NCI-H460 (cell line): ENCODE measurements around the gene SNIP1. TPM values are rescaled to one million over a fixed set of nuclear protein-coding genes. Genes with fewer than 3 reads are reported as not detected.
A peak's percentile ranks its signal among the peaks of the same experiment; 100 is the strongest.
"Not testable (repeated sequence)": the region's sequence is repeated elsewhere in the genome, so short reads cannot be mapped to it uniquely, and the experiment has no call there.

Experiments
- DNase-seq: peaks from one replicate; pipeline ENCODE4 v3.0.0-alpha.2; 2016; ENCODE audit warnings: low read depth; ENCODE audit errors: extremely low read depth
- polyA plus RNA-seq: library from polyadenylated mRNA; depleted of rRNA; stranded (reverse); fragments of >200 nt; gene quantifications from 2 replicates; pipeline ENCODE4 v1.2.3, GENCODE V29; 2014; cell fraction: nucleus; rRNA removed
- total RNA-seq: library from RNA; depleted of rRNA; stranded (reverse); fragments of >200 nt; shearing (Covaris generic); gene quantifications from 2 replicates; pipeline ENCODE4 v1.2.3, GENCODE V29; 2014; rRNA removed

SNIP1 gene, protein sequence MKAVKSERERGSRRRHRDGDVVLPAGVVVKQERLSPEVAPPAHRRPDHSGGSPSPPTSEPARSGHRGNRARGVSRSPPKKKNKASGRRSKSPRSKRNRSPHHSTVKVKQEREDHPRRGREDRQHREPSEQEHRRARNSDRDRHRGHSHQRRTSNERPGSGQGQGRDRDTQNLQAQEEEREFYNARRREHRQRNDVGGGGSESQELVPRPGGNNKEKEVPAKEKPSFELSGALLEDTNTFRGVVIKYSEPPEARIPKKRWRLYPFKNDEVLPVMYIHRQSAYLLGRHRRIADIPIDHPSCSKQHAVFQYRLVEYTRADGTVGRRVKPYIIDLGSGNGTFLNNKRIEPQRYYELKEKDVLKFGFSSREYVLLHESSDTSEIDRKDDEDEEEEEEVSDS
- total RNA-seq = 8.6 and 9.1 TPM in 2 replicates
- polyA plus RNA-seq = 4.1 and 6.5 TPM in 2 replicates

DNA sequence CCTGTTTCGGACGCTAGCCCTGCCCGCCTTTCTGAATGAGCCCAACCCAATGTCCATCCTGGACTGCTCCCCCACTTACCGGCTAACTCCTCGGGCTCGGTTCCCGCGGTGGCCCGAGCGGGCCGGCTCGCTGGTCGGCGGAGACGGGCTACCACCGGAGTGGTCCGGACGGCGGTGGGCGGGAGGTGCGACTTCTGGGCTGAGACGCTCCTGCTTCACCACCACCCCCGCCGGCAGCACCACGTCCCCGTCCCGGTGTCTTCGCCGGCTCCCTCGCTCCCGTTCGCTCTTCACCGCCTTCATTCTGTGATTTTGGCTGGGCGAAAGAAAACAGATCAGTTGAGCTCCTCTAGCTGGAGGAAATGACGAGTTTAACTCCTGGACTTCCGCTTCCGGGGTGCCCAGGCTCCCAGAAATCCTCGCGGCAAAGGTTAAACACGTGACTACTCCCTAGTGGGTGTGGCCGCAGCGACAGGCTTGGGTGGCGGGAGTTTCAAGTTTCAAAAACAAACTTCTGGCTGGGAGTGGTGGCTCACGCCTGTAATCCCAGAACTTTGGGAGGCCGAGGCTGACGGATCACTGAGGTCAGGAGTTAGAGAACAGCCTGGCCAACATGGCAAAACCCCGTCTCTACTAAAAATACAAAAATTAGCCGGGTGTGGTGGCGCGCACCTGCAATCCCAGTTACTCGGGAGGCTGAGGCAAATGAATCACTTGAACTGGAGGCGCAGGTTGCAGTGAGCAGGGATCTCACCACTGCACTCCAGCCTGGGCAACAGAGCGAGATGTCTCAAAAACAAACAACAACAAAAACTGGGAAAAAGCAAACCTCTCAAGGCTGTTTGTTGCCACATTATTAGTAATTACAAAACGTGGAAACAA lies at the start of gene SNIP1:
TSS of gene SNIP1 (minus strand) at position 367 of the 882 bp plus-strand sequence. CDS start at position 303, 64 bp downstream.
- peak; percentile 88 for DNase-seq

DNA sequence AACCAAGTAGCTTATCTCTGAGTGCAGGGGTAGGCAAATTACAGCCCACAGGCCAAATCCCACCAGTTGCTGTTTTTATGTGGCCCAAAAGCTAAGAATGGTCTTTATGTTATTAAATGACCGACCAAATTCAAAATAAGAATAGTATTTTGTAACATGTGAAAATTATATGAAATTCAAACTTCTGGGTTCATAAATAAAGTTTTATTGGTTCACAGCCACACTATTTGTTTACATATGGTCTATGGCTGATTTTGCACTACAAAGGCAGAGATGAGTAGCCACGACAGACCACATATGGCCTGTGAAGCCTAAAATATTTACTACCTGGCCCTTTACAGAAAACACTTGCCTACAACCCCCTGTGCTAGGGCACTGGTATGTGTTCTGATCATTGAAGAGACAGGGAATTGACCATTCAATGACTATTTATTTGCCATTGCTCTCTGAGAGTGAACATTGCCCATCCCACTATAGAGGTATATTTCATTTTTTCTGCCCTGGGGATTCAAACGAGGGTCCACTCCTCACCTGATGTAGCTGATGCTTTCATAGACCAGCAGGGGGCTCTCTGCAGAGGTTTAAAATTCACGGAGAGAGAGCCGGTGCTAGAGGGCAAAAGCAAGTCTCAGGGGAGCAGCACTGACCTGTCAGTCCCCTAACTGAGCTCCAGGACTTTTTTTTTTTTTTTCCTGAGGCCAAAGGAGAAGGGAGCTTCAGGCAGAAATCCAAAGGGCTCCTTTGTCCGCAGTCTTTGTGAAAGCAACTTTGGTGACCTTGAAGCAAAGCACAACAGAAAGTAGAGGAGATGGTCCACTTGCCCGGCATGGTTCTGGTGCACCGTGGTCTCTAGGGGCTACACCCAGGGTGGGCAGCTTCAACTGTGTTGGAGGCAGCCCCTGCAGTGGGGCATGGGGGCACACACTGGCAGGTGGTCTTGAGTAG lies 48.9 kb upstream of the SNIP1 start:
- DNase-seq = peak; percentile 44

DNA sequence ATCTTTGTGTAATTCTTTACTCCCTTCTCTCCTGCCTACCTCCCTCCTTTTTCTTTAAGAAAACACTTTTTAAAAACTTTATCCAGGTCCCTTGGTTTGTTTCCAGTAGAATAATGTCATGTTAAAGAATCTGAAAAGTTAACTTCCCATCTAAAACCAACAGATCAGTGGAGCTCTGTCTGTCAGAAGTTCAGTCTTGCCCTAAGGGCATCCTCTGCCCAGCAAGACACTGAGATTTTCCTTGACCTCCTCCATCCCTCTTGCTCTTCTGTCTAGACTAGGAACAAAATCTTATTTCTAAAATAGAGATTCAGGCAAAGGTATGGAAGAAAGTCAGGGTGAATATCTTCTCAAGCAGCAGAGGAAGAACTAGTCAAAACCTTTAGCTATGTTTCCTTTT lies 47.3 kb upstream of the SNIP1 start:
- no peak for DNase-seq

DNA sequence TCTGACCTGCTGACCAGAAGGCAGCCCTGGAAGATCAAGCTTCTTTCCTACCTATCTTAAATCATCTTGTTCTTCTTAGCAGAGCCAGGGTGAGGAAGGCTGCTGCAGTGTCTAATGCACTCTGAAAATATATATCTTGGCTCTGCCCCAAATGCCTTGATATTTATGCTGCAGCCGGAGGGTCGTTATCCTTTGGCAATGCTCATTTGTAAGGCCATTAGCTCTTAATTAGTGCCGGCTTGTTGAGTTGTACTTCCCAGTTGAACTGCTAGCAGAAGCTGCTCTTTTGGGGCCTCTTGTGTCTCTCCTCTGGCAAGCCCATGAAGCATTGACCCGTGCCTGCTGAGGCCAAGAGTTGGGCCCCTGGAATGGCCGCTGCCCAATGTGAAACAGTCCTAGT lies 45.8 kb upstream of the SNIP1 start:
- DNase-seq = no peak

DNA sequence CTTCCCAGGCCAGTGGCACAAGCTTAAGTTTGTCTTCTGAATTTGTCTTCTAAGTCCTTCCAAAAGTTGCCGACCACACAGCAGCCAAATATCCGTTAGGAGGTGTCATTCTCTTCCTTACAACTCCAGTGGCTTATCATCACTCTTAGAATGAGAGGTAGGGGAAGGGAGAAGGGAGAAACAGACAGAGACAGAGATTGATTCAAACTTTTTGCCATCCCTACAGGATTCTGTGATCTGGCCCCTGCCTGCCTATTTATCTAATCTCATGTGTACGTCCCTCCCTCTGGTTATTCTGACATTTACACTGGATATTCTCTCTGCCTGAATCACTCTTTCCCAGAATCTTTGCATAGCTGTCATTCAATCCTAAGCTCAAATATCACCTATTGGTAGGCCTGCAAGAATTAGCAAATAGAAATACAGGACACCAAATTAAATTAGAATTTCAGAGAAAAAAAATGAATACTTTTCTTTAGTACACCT lies 42.1 kb upstream of the SNIP1 start:
- DNase-seq = no peak

DNA sequence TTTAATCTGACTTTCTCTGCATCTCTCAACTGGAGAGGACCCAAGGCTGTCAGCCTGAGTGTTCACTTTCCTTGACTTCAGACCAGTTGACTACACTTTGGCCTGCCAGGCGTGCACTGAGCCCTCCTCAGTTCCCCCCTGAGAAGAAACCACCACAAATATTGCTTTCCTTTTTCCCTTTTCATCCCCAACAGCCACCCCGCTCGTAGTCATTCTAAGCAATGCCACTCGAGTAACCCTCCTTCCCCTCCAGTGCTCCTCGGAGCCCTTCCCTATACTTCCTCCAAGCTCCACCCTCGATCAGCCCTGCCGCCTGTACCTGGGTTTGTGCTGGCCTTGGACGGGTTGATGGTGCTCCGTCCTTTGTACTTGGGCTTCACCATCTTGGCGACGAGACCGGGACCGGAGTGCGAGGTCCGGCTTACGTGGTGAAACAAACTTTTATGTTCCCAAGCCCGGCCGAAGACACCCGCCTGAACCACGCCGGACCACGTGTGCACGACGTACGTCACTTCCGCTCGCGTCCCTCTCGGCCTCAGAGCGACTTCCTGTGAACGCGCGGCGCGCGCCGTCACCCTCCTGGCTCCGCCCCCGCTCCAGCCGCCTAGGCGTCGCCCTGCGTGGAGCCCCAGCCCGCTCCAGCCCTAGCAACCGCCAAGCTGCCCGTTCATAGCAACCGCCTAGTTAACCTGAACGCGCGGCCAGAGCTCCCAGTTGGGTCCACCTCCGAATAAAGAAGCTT lies 41.5 kb upstream of the SNIP1 start, which contains the start of gene GNL2:
TSS of gene GNL2 (minus strand) at position 498 of the 742 bp plus-strand sequence. CDS start at position 383, 115 bp downstream.
- peak; percentile 88 for DNase-seq

DNA sequence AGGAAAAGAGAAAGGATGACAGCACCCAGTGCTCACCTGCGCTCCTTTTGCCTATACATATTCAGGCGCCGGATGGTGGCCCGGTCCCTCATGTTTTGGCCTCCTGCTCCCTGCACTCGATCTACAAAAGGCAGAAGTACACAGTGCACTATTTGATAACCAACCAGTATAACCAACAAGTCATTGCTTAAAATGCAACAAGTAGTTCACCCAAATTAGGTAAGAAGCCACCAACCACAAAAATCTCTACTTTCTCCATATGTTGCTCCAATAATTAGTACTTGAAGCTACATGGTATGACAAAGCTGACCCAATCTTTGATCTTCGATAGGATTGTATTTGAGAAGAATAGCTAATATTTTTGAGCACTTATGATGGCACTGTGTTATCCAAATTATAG lies 39.6 kb upstream of the SNIP1 start:
- no peak for DNase-seq

DNA sequence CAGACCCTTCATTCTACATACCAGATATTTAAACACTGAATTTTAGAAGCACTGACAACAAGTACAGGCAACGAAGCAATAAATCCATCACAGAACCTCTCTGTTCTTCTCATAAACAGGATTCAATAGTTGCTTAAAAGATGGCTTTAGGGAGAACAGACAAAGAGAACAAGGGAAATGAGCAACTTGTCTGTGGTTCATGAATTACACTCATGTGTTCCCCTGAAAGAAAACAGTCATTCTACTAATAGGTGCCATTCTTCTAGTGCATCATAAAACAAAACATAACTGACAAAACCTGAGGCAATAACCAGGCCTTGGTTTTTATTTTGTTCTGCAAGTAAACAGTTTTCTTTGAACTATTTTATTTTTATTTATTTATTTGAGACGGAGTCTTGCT lies 34.8 kb upstream of the SNIP1 start:
- DNase-seq = no peak

DNA sequence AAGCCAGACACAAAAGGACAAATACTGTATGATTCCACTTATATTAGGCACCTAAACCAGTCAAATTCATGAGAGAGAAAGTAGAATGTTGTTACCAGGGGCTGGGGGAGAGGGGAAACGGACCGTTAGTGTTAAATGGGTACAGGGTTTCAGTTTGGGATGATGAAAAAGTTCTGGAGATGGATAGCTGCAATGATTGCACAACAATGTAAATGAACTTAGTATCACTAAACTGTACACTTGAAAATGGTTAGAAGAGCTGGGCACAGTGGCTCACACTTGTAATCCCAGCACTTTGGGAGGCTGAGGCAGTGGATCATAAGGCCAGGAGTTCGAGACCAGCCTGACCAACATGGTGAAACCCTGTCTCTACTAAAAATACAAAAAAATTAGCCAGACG lies 30.5 kb upstream of the SNIP1 start:
- not testable (repeated sequence) for DNase-seq

DNA sequence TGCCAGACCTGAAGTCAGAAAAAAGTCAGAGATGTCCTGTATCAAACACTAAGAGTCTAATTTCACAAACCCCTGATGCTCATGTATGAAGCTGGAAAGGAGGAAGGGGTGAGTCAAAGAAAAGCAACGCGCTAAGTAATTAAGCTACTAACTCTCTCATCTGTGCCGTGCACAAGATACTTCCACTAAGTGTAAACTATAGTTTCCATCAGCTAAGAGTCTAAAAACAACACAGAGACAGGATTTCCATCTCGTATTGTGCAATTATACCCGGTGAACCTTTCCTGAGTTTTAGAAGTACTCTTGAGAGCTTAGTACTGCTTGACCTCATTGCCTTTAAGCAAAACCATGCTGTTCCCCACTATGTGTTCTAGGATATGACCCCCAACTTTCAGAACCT lies 21.6 kb upstream of the SNIP1 start:
- DNase-seq = no peak

DNA sequence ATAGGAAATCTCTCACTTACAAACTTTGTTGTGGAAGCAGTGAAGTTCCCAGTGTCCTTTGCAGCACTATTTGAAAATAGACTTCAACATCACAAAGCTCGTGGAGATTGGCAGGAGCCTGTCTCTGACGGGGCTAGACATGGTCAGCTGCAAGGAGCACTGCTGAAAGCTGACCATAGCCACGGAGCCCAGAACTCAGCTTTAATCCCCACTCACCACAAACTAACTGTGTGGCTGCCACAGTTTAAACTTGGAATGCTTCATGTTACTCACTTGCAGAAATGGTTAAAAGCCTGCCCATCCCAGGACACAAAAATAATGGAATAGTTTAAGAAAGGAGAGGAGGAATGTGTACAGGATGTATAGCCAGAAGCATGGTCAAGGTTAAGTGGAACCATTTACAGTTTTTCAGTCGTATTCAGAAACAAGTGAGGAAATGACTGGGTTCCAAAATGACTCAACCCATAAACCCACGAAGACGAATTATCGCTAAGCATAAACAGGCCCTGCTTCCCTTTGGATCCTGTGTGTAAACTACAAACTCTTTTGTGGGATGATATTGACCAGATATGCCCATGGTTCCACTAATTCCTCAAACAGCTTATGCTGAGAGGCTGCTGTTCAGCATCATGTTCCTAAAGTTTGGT lies 20.9 kb upstream of the SNIP1 start:
- no peak for DNase-seq

DNA sequence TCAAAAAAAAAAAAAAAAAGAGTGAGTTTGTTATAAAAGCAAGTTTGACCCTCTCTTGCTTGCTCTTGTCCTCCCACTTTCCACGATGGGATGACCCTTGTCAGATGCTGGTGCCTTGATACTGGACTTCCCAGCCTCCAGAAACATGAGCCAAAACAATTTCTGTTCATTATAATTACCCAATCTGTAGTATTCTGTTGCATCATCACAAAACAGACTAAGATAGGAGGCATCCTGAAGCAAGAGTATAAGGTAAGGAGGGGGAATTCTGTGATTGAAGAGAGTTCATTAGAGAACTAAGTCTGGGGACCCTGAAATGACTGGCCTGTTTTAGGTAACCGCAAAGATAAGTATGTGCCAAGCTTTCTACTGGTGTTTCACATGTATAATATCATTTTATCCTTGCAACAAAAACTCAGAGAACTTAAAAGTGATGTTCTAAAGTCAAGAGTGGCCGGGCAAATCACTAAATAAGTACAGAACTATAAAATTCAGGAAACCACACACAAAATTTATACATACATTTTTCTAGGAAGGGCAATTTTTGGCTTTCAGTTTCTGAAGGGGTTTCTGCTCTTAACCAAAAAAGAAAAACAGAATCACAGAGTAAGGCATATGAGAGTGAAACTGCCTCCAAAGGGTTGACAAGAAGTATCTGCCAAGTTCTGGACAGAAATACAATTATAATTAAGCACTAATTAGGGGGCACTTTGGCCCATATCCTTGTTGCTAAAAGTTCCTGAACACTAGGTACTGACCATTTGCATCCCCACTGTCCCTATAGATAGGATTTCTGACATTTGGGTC lies 16.6 kb upstream of the SNIP1 start:
- DNase-seq = no peak

DNA sequence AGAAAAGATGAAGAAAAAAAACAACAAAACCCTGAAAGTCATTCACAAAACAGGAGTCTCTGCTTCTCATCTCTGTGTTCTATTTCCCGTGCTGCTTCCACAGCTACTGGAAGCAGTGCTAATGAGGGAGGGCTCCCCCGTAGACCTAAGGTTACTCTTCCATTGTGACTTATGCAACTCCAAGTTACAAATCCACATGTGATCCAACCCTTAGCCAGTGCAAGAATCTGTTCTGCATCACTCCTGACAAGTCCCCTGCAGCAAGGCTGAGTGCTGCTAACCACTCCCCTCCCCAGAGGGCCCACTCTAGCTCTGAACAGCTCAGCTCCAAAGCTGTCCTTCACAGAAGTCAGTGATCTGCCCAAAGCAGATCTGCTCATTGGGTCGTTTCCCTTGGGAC lies 12.9 kb upstream of the SNIP1 start:
- DNase-seq = no peak

DNA sequence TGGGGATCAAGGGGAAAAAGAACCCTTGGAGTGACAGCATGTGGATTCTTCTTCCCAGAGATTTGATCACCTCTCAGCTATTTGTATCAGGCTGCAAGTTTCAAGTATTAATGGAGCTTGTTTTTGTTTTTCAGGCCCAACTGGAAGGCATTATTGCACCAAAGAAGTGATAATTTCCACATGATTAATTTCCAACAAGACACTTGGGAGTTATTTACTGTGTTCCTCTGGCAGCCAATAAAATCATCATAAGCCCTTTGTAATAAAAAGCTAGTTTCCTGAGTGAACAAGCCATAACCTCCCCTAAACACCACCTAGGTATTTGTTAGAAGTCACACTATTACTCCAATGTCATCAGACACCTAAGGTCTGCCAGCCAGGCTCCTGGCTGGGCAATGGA lies 10.8 kb upstream of the SNIP1 start:
- no peak for DNase-seq

DNA sequence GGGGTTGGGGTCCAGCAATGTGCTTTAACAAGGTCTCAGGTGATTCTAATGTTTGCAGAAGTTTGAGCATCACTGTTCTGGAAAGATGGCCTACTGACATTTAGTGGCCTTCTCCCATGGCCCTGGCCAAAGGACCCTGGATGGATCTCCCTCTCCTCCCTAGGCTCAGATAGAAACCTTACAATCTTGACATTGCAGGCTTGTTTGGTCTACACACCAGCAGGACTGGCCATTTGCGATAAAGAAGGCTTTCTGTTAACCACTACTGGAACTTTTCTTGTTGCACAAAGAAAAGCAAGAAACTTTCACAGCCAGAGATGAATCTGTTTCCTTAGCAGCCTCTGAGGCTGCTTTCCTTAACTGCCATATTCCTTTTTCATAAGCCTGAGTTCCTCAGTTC lies 8.9 kb upstream of the SNIP1 start:
- DNase-seq = no peak

DNA sequence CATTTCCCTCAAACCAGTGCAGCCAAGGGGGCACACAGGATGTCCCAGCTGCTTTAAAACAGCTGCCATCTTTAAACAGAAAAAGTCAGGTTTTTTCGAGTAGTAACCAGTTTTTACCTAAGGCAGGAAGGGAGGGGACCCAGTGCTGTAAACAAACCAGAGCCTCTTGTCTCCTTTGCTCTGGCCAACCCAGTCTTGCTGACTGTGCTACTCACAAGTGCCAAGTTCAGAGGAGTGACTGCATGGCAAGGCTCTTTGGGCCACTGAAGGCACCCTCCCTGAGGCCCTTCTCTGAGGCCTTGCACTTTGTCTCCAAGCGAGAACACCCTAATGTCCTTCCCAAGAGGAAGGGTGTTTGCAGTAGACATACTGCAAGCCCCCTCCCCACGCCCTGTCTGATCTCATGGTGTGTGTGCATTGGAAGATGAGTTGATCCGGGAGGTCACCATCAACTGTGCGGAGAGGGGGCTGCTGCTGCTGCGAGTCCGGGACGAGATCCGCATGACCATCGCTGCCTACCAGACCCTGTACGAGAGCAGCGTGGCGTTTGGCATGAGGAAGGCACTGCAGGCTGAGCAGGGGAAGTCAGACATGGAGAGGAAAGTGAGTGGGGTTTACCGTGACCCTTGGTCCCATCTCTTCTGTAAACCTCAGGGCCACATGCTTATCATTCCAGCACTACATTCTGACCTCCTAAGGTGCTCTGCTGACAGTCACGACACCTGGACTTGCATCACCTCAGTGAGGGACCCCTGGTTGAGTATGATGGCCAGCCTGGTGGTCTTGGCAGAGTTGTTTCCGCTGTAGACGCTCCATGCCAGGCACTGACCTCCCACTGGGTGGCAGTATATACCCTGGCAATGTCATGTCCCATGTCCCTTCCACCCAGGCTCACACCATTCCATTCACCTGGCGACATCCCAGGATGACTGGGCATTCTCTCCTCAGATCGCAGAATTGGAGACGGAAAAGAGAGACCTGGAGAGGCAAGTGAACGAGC lies 7.3 kb upstream of the SNIP1 start:
- peak; percentile 34 for DNase-seq
